WI38 (cell line): Measurements from ENCODE around the gene TEAD1.
A peak's percentile ranks its signal among the peaks of the same experiment; 100 is the strongest.

Experiments
- H3K4me3 ChIP-seq: 2 replicates; pipeline ENCODE4 v1.5.1; 2011; ENCODE audit warnings: low read depth, mild to moderate bottlenecking, control low read depth, low read length
- TF ChIP-seq, protein P1 (sequence below): IDR thresholded peaks from 2 replicates; pipeline ENCODE4 v1.5.1; 2012; ENCODE audit warnings: low read depth, mild to moderate bottlenecking, control low read depth, low read length

The TEAD1 gene

GRCh38 chr11:12885717-12886239 is 211.6 kb downstream of the TEAD1 start:
- TF ChIP-seq, protein P1, sequence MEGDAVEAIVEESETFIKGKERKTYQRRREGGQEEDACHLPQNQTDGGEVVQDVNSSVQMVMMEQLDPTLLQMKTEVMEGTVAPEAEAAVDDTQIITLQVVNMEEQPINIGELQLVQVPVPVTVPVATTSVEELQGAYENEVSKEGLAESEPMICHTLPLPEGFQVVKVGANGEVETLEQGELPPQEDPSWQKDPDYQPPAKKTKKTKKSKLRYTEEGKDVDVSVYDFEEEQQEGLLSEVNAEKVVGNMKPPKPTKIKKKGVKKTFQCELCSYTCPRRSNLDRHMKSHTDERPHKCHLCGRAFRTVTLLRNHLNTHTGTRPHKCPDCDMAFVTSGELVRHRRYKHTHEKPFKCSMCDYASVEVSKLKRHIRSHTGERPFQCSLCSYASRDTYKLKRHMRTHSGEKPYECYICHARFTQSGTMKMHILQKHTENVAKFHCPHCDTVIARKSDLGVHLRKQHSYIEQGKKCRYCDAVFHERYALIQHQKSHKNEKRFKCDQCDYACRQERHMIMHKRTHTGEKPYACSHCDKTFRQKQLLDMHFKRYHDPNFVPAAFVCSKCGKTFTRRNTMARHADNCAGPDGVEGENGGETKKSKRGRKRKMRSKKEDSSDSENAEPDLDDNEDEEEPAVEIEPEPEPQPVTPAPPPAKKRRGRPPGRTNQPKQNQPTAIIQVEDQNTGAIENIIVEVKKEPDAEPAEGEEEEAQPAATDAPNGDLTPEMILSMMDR, result no peak
- no peak overlapping the region for H3K4me3 ChIP-seq

- H3K4me3 ChIP-seq, result no peak overlapping the region
- TF ChIP-seq, protein P1, result no peak
Measured at GRCh38 chr11:12886508-12886907, 212.3 kb downstream of the TEAD1 start.

DNA sequence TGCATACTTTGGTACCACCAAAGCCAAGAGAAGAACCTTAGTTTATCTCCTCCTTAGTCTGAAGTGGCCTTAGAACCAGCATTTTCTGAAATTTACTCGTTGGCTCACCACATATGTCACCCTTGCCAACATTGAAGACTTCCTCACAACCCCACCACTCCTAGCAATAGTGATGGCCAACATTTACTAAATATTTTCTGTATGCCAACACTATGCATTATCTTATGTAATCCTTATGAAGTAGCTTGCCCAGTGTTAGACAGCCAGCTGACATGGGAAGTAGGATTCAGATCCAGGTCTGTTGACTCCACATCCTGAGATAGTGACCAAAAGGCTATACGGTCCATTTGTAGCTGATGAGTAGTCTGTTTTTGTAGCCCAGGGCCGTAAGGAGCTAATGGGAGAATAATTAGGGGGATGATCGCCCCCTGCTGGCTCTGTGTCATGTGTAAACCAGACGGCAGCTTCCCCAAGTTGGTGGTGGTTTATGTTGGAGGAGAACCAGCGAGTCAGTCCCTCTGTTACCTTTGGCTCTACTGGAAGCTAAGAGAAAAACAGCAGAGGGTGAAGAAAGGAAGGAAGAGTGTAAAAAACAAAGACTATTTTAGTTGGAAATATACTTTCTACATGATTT is 214.4 kb downstream of the TEAD1 start:
- no peak overlapping the region for H3K4me3 ChIP-seq
- TF ChIP-seq, protein P1, result peak; percentile 53

DNA sequence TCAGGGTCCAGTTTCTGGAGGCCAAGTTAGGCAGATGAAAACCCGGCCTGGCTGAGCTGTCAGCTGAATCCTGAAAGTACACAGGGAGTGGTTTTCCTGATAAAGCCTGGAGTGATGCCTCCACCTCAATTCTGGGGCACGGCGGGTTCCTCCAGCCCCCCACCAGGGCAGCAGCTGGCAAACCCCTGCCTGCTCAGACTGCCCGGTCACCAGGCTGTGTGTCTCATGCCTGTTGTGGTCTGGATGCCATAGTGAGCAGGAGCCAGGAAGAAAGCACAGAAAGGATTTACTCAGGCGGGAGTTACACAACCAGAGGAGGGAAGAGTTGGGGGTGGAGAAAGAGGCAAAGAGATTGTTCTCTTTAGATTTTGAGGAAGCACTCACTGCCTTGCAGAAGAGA is 215.0 kb downstream of the TEAD1 start:
- H3K4me3 ChIP-seq, result no peak overlapping the region

DNA sequence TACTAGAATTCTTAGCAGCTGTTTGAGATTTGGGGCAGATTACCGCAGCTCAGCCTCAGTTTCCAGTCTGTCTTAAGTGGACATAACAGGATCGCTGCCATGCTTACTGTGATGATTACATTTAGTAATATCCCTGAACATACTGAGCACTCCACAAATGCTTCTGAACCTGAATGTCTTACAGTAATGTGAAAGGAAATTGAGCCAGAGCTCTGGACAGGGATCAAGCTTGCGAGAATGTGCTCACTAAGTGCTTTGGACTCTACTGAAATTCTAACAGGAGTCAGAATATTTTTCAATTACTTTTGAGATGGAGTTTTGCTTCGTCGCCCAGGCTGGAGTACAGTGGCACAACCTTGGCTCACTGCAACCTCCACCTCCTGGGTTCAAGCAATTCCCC is 216.3 kb downstream of the TEAD1 start:
- TF ChIP-seq, protein P1, result no peak

More for the DNA sequence above, 215.0 kb downstream of the TEAD1 start:
- TF ChIP-seq, protein P1, result no peak

DNA sequence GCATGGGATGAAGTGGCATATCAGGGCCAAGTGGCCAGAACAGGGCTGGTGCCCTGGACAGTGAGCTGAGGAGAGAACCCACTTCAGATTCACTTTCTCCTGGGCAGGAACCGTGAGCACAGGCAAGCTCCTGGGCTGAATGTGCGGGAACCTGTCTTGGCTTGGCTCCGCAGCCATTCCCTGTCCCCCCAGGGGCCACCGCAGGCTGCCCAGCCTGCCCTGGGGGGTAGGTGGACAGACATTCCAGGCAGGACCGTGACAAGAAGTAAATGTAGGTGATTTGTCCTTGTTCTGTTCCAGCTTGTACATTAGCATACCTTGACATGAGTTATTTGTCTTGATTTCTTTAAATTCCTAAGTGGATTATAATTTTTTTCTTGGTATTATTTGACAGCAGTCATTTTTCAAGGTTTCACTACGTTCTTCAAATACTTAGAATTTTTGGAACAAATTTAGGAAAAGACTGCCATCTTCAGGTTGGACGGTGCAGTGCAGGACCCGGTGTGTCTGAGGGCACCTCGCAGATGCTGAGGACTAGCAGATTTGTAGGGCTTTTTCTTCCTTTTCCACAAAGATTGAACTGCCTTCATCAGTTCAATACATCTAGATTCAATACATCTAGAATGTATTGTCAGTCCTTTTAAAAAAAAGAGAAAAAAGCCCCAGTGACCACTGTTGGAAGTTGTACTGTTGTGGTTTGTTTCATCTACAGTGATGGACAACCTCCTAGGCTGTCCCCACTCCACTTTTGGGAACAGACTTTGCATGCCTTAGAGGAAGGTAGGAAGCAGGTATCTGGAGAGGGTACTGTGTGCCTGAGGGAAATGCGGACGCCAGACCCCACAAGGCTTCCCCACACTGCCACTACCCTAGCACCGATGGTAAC is 219.8 kb downstream of the TEAD1 start:
- TF ChIP-seq, protein P1, result peak; percentile 84
- H3K4me3 ChIP-seq, result no peak overlapping the region

More for the DNA sequence above, 216.3 kb downstream of the TEAD1 start:
- H3K4me3 ChIP-seq, result no peak overlapping the region

DNA sequence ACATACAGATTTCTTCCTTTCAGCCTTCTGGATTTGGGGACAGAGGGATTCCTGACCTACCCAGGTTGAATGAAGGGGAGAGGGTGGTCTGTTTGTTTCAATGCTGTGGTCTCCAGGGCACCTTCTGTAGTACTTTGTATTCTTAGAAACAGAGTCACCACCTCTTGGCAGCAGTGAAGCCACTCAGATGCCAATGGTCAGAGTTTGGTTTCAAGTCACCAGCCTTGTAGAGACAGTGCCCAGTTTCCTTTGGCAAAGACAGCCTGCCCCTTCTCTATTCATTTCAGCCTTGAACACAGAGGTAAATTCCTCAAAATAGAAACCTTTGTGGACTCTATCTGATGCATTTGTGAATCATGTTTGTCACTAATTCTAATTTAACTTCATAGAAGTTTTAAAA is 223.2 kb downstream of the TEAD1 start:
- TF ChIP-seq, protein P1, result no peak
- H3K4me3 ChIP-seq, result no peak overlapping the region
